ENCODE results near the gene KCNMB4.

The KCNMB4 gene

DNA sequence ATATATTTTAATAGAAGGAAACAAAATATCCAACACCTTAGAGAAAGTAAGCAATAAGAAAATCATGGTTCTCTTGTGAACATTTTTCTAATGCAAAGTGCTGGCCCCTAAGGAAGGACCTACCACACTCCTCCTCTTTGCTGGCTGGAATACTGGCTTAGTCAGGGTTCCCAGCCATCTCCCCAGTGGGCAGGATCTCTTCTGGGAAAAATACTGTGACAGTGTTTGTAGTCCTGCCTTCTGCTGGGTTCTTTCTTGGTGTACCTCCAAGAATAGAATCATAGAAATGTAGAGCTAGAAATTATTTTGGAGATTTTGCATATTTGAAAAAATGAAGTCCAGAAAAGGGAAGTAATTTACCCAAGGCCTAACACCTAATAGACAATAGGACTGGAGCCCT is 31.9 kb downstream of the KCNMB4 start:
- TF ChIP-seq CTCF (conservative IDR thresholded peaks at IDR 0.05) (no peak), ZFX (IDR thresholded peaks at IDR 0.05) (no peak)
- no peak overlapping the region for H3K27ac ChIP-seq

GRCh38 chr12:70398862-70399261 is 32.8 kb downstream of the KCNMB4 start:
- no peak overlapping the region for H3K27ac ChIP-seq
- no peak for TF ChIP-seq CTCF (conservative IDR thresholded peaks at IDR 0.05)
- no peak for TF ChIP-seq ZFX (IDR thresholded peaks at IDR 0.05)

DNA sequence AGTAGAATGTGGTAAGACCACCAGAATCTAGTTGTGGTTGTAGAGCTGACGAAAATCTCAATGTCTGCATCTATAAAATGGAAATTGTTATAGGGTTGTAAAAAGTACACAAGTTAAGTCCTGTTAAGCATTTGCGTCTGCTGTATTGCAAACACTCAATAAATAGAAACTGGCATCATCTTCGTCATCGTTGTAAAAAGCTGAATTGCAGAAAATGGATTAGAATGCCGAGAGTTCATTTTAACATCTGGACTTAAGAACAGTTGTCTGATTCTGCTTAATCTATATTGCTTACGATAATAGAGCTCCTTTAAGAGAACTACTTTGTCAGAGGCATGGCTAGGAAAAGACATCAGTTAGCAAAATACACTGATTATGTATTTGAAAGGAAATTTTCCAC is 33.2 kb downstream of the KCNMB4 start:
- H3K27ac ChIP-seq: no peak overlapping the region
- TF ChIP-seq CTCF (conservative IDR thresholded peaks at IDR 0.05) (no peak), ZFX (IDR thresholded peaks at IDR 0.05) (no peak)

DNA sequence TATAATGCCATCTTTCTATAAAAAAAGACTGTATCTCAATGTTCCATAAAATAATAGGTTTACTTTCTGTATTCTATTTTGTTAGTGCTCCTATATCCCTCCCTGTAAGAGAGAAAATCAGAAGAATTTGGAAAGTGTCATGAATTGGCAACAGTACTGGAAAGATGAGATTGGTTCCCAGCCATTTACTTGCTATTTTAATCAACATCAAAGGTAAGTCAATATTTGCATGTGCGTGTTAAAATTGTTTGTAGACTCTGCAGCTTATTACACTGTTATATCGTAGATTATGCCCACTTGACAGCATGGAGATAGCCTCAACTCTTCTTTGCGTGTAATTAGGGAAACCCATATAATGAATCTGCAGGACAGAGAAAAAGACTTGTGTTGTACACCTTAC is 34.0 kb downstream of the KCNMB4 start:
- TF ChIP-seq CTCF (conservative IDR thresholded peaks at IDR 0.05) (no peak), ZFX (IDR thresholded peaks at IDR 0.05) (no peak)
- no peak overlapping the region for H3K27ac ChIP-seq

GRCh38 chr12:70402597-70402996 is 36.5 kb downstream of the KCNMB4 start:
- no peak for TF ChIP-seq ZFX (IDR thresholded peaks at IDR 0.05)
- TF ChIP-seq CTCF (conservative IDR thresholded peaks at IDR 0.05): peak; percentile 26
- H3K27ac ChIP-seq: no peak overlapping the region

DNA sequence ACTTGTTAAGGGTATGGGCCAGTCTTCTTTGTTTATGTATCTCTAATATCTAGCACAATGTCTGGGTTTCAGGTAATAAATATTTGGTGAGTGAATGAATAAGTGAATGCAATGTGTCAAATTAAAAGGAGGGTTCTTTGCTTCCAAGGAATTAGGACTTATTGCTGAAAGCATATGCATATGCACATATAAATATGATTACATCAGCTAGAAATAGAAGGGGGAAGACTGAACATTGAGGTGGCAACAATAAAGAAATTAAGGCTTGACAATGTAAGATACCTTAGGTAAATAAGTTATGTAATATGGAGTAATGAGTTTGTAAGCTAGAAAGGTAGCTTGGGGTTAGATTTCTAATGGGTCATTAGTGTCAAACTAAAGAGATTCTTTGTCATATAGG is 37.7 kb downstream of the KCNMB4 start:
- no peak overlapping the region for H3K27ac ChIP-seq
- TF ChIP-seq CTCF (conservative IDR thresholded peaks at IDR 0.05) (no peak), ZFX (IDR thresholded peaks at IDR 0.05) (no peak)

DNA sequence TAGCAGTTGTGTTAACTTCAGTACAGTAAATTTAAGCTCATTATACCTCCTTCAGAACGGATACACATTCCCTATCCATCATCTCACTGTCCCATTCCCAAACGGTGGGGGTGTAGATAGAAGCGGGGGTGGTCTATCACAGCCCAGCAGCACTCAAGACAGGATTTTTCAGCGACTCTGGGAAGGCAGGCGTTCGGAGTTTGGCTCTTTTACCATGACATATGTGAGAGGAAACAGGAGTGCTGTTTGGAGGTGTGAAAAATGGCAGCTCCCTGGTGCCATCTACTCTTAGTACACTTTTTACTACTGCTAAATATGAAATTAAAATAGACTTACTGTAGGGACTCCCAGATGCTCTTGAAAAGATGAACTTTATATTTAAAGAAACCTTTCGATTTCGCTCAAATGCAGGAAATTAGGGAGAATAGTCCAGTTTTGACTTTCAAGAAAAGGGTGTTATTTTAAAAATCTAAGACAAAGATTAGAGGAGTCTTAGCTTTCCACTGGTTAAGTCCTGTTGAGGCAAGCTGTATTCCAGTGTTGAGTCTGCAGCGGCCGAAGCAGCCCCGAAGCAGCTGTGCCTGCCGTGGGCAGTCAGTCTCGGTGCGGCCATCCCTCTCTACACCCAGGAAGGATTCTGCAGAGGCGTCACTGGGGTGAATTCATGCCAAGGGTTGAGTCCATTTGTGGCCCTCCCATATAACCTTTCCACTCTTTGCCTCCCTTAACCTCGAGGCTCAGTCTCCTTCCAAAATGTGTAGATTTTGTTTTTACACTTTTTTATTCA is 42.1 kb downstream of the KCNMB4 start:
- TF ChIP-seq CTCF (conservative IDR thresholded peaks at IDR 0.05): no peak
- TF ChIP-seq ZFX (IDR thresholded peaks at IDR 0.05): no peak
- H3K27ac ChIP-seq: no peak overlapping the region
